ENCODE data around the gene DLG2.
A peak's percentile ranks its signal among the peaks of the same experiment; 100 is the strongest.

Gene DLG2

GRCh38 chr11:83723999-83724398, 1903.1 kb downstream of the DLG2 start:
- DNase-seq: peak; percentile 39

- DNase-seq: peak; percentile 62
Measured at GRCh38 chr11:83722392-83723119, 1904.6 kb downstream of the DLG2 start.

GRCh38 chr11:83721263-83721662, 1905.9 kb downstream of the DLG2 start:
- no peak for DNase-seq

- no peak for DNase-seq
Measured at GRCh38 chr11:83720675-83721074, 1906.5 kb downstream of the DLG2 start.

- DNase-seq: no peak
Measured at GRCh38 chr11:83717537-83717936, 1909.6 kb downstream of the DLG2 start.

GRCh38 chr11:83715927-83716535, 1911.1 kb downstream of the DLG2 start:
- no peak for DNase-seq

GRCh38 chr11:83713708-83714107, 1913.4 kb downstream of the DLG2 start:
- peak; percentile 57 for DNase-seq

GRCh38 chr11:83711106-83711527, 1916.0 kb downstream of the DLG2 start:
- no peak for DNase-seq

- no peak for DNase-seq
Measured at GRCh38 chr11:83709434-83709833, 1917.7 kb downstream of the DLG2 start.

GRCh38 chr11:83706566-83706965, 1920.6 kb downstream of the DLG2 start:
- no peak for DNase-seq

GRCh38 chr11:83702796-83703195, 1924.3 kb downstream of the DLG2 start:
- DNase-seq: no peak

- DNase-seq: no peak
Measured at GRCh38 chr11:83697518-83697917, 1929.6 kb downstream of the DLG2 start.

- no peak for DNase-seq
Measured at GRCh38 chr11:83695046-83695445, 1932.1 kb downstream of the DLG2 start.

- DNase-seq: no peak
Measured at GRCh38 chr11:83694191-83694910, 1932.8 kb downstream of the DLG2 start.

- DNase-seq: no peak
Measured at GRCh38 chr11:83693306-83693992, 1933.7 kb downstream of the DLG2 start.

- peak; percentile 44 for DNase-seq
Measured at GRCh38 chr11:83692675-83693074, 1934.5 kb downstream of the DLG2 start.

- DNase-seq: peak; percentile 65
Measured at GRCh38 chr11:83691451-83691950, 1935.6 kb downstream of the DLG2 start.

- no peak for DNase-seq
Measured at GRCh38 chr11:83689144-83689780, 1937.9 kb downstream of the DLG2 start.

- DNase-seq: no peak
Measured at GRCh38 chr11:83687787-83688186, 1939.4 kb downstream of the DLG2 start.

- no peak for DNase-seq
Measured at GRCh38 chr11:83685730-83686129, 1941.4 kb downstream of the DLG2 start.

- no peak for DNase-seq
Measured at GRCh38 chr11:83684071-83684470, 1943.1 kb downstream of the DLG2 start.

GRCh38 chr11:83682611-83682973, 1944.6 kb downstream of the DLG2 start:
- no peak for DNase-seq
